Endometrial microvascular endothelial cells (primary cell): ENCODE data around the gene VAX1. TPM values are rescaled to one million over a fixed set of nuclear protein-coding genes. Genes with fewer than 3 reads are reported as not detected.
"Not testable (repeated sequence)": the region's sequence is repeated elsewhere in the genome, so short reads cannot be mapped to it uniquely, and the experiment has no call there.

ENCODE experiments used
- in situ Hi-C: cut with HindIII; loops from 2 replicates; pipeline ENCODE4 v1.10.0; 2017; ENCODE audit warnings: low sequenced_read_pairs, low pct_unique_long_range_greater_than_20kb; ENCODE audit errors: inconsistent ontology term
- total RNA-seq: library from RNA; depleted of rRNA; stranded (reverse); fragments of >200 nt; gene quantifications from one replicate; pipeline ENCODE4 v1.2.3, GENCODE V29; 2015; ENCODE audit errors: inconsistent ontology term

Gene VAX1
- total RNA-seq, 1 donor from 2014 or later: not detected

DNA sequence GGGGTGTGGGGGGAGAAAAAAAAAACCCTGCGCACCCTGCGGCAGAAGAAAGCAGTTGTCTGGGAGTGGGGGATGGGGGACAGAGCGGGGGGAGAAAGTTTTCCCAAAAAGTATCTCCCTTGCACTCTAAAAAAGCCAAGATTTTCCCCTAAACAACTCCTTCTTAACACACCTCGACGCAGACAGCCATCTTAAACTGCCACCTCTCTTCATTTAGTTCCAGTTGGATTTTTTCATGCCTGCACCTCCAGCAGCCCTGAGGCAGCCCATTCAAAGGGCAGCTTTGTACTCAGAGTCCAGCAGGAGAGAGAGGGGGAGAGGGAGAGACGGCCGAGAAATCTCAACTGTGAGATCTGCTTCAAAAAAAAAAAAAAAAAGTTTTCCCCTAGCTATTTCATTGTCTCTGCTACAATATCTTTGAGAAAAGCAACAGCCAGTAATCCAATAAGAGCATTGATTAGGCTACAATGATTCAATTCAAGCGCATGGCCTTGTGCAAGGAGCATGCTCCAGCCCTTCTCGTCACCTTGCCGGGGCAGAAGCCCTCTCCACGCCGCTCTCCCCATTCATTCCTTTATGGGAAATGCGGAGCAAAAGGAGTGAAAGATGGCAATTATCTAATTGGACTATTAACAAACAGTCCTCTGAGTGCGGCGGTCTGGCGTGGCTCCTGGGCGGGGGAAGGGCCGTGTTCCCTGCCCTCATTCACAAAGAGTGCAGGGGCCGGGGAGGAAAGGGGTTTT is 939 bp upstream of the VAX1 start:
- in situ Hi-C loops: no loop called here

DNA sequence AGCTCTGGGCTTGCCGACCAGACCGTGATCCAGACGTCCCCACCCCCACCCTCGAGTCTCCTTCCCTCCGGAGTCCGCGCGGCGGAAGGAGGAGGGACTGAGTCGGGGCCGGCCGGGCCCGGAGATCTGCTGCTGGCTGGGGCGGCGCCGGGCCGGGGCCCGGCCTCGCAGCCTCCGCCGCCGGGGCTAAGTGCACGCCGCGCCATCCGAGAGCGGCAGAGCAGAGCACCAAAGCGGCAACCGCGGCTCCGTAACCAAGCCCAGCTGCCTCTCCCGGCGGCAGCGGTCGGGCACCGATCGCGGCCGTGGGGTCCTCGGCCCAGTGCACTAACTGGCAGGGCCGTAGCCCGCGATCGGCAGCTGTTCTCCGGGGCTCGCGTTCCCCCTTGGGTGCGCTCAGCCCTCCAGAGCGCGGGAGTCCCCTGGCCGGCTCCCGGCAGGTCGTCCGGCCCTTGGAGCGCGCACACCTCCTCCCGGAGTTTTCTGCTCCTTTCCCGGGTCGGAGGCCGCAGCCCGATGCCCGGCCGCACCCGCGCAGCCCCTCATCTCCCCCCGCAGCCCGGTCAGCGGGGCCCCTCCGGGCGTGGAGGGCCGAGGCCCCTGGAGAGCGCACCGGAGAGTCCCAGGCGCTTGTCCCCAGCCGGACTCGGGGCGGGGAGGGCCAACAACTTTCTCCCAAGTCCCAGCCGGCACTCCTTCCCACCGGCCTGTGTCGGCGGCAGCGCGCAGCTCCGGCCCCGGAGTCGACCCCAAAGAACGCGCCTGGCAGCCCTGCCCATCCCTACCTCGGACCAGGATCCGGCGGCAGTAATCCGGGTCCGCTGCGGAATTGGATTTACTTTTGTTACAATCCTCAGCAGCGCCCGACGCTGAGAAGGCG is 799 bp downstream of the VAX1 start:
- in situ Hi-C loops: no loop called here

DNA sequence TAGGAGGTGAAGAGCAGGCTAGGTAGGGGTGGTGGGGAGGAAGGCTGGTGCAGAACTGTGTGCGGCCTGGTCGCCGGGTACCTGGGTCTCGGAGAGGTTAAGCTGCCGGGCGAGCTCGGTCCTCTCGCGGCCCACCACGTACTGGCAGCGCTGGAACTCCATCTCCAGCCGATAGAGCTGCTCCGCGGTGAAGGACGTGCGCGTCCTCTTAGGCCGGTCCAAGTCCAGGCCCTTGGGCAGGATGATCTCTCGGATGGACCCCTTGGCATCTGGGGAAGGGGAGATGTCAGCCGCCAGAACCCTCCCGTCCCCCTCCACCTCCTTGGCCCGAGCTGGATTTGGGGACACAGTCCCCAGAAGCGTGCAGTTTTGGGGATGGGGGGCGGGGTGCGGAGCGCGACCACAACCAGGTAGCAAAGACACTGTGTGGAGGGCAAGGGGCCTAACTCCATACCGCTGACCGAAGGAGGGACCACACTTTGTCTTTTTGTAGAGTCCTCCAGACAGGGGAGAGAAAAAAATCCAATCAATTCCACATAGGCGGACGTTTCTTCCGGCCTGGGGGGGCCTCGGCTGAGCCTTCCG is 1.6 kb downstream of the VAX1 start:
- in situ Hi-C loops: no loop called here

DNA sequence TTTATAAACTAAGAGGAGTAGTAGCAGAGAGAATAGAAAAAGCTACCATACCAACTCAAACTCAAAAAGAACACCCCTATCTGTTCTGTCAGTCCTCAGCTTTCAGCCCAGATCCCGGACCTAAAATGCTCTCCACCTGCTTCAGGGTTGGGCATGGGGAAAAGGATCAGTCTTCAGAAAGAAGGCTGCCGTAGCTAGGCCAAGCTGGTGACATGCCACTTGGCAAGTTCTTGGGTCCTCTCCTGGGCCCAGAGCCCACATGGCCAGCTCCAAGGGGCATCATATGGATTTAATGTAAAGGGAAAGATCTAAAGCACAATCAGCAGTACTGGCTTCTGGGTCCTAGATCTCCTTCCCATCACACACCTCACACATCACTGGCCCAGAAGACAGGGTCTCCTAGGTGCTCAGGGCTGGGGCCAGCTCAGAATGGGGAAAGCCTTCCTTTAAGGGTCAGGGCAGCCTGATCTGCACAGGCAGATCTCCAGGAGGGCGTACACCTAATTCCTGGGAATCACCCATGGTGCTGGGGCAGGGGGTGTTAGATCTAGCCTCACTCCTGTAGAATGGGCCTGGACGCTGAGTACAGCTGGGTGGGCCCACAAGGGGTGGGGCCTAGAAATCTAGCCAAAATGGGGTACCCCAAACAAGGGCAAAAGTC is 2.5 kb downstream of the VAX1 start:
- in situ Hi-C loops: no loop called here

DNA sequence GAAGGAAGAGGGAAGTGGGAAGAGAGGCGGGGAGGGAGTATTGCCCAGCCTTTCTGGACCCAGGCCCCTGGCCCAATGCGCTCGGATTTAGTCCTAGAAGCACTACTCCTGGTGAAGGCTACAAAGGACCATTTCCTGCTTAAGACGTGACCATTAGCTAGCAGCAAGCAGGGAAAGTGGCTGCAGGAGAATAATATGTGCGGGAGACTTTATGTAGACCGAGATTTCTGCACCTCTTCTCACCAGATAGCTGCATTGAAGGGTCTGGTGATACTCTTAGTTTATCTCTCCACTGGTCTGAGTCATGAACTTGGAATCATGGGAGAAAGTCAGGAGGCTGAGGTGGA is 3.1 kb downstream of the VAX1 start:
- in situ Hi-C loops: no loop called here

DNA sequence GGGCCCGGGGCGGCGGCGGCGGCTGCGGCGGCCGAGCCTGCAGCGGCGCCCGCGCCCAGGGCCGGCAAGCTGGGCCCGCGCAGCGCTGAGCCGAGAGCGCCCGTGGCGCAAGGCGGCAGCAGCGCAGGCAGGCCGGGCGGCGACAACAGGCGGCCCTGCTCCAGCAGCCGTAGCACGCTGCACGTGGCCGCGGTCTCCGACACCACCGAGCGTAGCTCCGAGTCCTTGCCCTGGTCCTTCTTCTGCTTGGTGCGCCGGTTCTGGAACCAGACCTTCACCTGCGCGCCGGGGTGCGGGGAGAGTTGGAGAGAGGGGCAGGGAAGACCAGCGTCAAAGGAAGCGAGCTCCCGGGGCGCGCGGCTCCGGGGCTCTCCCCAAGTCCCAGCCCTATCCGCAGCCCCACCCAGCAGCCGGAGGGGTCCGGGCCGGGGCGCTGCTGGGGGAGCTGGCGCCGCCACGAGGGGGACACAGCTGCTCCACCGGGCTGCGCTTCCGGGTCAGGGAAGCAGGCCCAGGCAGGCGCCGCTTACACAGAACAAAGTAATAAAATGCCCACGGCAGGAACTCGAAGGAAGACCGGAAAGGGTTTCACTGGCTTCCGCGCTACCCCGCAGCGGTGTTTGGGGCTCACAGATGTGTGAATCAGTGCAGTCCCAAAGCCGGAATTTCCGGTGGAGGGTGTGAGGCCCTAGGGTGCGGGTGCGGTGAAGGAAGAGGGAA is 3.6 kb downstream of the VAX1 start:
- in situ Hi-C loops: no loop called here

DNA sequence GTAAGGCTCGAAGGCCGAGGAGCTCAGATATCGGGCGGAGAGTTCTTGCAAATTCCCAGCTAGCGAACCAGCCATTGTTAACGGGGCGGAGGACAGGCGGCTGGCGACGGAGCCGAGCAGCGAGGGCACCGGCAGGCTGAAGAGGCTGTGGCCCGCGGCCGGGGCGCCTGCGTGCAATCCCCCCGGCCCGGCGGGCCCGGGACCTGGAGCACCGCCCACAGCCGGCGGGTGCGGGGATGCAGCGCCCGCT is 4.1 kb downstream of the VAX1 start:
- in situ Hi-C loops: no loop called here

DNA sequence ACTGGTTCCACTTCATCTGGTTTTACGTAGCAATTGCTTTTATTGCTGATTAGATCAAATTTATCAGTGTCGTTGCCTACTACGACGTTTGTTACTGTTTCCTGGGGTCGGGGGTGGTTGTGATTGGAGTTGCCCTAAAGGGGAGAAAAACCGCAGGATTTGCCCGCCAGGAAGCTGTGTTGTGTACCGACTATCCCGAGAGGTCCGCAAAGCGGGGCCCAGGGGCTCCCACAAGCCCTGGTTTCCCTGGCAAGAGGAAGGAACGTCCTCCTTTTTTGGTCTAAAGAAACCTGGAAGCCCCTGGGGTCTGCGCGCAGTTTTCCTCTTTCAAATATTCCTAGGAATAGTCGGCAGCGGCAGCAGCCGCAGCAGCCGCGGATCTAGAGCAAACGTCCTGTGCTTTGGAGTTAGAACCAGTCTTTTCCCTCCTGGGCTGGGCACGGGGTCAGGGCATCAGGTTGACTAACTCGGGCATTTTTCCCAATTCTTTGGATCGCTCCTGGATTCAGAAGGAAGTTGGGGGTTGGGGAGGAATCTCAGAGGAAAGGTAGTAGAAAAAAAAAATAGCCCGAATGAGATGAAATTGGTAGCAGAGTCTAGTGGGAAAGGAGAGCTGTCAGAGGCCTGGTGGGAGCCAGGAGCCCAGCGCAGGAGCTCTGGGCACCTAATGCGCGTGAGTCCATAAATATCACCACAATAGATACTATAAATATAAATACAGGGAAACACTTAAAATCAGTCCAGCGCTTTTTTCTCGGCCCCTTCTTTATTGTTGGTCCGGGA is 4.6 kb downstream of the VAX1 start:
- in situ Hi-C loops: no loop called here

DNA sequence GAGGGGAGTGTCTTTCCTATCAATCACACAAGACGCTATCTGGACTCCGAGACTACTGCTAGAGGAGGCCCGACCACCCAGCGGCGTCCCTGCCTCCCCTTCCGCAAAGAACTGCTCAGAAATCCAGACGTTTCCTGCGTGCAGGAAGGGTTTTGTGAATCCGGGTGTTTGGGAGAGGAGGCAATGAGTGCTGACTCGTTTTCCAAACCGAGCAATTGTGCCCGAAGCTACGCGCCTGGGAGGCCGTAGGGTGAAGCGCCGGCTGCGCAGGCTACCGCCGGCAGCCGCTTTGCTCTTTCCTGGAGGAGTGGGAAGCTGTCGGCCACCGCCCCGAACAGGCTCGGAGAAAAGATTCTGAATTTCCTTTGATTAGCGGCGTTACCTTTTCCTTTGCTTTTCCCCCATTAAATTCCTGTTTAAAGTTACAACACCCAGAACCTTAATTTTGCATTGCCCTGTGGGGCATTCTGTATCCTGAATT is 5.3 kb downstream of the VAX1 start:
- in situ Hi-C loops: no loop called here

DNA sequence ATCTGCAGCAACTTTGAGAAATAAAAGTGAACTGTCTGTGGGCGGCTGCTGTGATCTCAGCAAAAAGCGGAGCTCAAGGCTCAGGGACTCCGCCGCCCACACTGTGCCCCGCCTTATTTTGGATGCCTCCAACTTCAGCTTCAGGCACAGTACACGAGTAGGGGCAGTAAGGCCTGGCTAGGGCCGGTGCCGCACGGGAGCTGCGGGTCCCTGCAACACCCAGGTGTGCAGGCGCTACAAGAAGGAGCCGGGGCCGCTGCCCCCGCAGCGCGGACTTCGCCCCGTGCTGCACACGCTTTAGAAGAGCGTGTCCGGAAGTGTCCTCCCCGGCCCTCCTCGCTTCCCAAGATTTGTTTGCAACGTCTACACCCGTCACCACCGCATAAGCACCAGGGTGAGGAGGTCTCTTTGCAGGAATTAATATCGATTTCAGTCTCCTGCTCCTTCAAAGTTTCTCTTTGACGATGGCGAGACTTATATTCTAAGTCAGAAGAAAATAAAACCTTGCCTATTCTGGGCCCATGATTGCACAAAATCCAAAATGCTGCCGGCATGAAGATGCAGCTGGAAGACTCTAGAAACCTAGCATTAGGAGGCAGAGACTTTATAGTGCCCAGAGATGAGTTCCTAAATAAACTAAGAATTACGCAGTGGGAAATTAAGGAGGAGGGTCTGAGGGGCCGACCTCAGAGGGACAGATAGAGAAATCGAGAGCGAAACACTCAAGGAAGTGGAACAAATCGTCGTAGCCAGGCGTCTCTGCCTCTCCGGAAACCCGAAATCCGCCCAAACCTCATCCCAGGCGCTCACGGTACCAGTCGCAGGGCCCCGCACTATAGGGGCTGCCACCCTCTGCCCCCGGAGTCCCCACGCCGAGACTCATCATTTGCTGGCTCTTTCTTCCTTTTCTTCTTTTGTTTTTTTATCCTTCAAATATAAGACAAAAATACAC is 6.4 kb downstream of the VAX1 start:
- in situ Hi-C loops: no loop called here

DNA sequence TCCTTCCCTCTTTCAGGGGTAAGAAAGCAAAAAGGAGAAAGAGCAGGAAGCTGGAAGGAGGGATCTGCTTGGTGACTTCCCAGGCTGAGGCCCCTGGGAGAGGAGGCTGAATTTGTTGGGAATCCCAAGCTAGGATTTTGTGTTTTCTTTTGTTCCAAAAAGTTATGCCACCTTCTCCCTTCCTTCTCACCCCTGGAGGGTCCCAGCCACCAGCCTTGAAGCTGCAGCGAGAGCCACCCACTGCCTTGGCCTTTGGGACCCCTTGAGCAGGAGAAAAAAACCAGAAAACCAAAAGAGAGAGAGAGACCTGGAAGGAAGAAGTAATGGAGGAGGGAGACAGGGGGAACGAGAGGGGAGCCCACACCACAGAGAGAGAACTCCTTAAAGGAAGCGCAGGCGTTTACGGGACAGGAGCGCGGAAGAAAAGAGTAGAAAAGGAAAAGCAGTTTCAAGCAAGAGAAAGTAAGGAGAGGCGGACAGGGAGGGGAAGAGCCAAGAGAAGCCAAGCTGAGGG is 7.2 kb downstream of the VAX1 start:
- in situ Hi-C loops: no loop called here

DNA sequence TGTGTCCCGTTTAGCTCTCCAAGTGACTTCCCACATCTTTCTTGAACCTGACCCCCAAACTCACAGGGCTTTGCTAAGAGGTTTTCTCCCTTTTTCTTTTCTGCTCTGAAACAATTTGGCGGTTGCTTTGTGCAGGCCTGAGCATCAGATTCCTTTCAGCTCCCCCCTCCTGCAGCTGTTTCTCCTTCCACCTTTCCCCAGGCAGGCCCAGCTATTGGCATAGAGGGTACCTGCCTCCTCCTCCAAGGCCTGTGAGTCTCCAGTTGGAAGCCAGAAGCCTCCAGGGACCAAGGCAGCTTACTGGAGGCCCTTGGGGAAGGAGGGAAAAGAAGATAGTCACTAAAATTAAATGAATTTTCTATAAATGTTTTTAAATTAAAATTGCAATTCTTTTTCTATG is 7.7 kb downstream of the VAX1 start:
- in situ Hi-C loops: no loop called here

DNA sequence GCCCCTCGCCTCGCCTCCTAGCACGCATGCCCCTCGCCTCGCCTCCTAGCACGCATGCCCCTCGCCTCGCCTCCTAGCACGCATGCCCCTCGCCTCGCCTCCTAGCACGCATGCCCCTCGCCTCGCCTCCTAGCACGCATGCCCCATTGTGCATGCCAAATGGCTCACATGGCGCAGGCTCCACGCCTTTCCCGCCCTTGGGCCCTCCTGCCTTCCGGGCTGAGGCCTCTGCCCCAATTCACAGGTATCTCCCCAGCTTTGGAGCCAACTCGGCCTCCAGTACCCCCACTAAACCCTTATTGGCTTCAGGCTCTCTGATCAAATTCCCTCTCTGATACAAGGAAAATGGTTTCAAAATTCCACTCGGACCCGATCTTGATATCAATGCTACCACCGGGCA is 11.4 kb downstream of the VAX1 start:
- in situ Hi-C loops: not testable (repeated sequence)

DNA sequence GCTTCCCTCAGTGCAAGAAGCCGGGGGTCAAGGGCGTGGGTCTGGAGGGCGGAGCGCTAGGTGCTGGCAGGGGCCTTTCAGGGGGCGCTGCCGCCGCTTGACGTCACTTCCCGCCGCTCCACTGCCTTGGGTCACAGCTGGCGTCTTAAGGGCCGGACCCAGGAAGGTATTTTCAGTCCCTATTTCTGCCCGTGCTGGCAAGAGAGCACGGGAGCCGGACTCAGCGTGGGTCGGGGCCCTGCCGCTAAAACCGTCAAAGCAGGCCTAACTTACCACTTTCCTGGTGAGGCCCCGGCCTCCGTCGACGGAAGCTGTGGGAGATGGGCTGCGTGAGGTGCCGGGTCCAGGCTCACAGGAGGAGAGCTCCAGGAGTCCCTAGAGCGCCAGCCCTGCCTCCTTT is 12.0 kb downstream of the VAX1 start:
- in situ Hi-C loops: no loop called here

DNA sequence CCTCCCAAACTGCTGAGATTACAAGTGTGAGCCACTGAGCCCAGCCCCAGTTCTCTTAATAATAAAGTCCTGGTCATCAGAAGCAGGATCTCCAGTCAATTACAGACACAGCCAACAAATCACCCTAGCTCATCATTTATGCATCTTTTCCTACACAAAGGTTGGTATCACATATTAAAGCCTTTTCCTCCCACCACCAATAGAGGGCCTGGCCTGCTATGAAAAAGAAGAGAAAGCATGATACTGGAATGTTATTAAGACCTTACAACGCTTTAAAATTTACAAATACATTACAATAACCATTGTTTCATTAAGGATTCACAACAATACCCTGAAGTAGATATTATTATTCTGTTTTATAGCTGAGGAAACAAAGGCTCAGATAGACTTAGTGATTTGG is 25.9 kb downstream of the VAX1 start:
- in situ Hi-C loops: no loop called here

DNA sequence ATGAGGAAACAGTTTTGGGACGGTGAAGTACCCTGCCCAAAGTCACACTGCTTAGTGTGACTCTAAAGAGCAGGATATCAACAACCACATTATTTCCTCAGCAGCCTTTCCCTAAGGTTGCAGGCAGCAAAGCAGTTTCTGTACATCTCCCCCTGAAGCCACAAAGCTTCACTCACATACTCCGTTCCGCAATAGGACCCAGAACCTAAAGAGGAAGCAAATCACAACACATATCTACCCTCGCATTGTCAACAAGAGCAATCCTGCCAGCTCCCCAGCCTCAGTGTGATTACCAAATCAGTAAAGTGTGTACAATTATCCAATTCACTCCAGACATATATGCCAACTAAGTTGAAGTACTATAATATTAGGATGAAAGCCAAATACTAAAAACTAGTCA is 30.8 kb downstream of the VAX1 start:
- in situ Hi-C loops: no loop called here

DNA sequence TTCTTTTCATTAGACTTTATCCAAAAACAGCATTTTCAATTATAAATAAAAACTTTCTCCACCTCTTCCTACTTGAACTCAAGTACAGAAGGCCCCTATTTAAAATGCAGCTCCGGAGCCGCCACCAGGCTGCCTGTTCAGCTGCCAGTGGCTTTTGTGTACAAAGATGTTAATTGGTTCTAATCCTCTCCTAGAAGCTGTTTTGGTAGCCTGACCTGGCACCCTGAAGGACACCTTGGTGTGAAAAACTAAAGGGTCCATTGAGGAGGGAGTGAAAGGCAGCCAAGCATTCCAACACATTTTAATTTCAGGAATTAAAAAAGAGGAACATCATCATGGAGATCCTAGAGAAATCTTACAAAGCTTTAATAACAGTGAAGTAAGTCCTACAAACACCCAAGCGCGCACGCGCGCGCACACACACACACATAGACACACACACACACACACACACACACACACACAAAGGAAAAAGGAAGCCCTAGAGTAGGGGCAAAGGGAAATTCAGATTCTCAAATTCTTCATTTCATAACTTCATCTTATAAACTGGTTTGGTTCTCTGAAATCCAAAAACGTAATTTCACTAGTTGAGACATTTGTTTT is 41.4 kb downstream of the VAX1 start:
- in situ Hi-C loops: no loop called here
